GM12865 (cell line): Measurements from ENCODE around the gene ANO4.

ENCODE experiments used
- DNase-seq: peaks from one replicate; pipeline ENCODE4 v3.0.0; 2010; ENCODE audit warnings: low read depth
- H3K4me3 ChIP-seq: 2 replicates; pipeline ENCODE4 v1.5.1; 2011; ENCODE audit warnings: mild to moderate bottlenecking, low read depth, low read length, control low read depth
- TF ChIP-seq, protein P1 (sequence below): IDR thresholded peaks from 2 replicates; pipeline ENCODE4 v1.5.1; 2011; ENCODE audit warnings: low read length, control low read depth, low read depth, inconsistent platforms; ENCODE audit not compliant: insufficient read depth; ENCODE audit errors: missing control alignments

ANO4 gene

DNA sequence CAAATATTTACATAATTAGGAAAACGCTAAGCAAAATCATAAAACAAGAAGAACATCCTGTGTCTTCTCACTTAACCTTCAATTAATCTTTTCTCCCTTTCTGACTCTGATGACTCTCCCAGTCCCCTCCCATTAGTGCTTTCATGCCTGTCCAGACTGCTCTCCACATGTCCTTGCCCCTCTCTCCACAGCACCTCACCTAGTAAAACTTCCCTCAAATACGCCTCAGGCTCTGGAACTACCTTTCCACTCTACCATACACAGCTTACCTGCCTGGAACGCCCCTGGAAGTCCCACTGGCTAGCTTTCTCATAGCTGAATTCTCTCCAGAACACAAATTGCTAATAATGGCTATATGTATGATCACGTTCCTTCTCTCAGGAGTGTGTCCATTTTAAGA is 370.7 kb downstream of the ANO4 start:
- TF ChIP-seq, protein P1, sequence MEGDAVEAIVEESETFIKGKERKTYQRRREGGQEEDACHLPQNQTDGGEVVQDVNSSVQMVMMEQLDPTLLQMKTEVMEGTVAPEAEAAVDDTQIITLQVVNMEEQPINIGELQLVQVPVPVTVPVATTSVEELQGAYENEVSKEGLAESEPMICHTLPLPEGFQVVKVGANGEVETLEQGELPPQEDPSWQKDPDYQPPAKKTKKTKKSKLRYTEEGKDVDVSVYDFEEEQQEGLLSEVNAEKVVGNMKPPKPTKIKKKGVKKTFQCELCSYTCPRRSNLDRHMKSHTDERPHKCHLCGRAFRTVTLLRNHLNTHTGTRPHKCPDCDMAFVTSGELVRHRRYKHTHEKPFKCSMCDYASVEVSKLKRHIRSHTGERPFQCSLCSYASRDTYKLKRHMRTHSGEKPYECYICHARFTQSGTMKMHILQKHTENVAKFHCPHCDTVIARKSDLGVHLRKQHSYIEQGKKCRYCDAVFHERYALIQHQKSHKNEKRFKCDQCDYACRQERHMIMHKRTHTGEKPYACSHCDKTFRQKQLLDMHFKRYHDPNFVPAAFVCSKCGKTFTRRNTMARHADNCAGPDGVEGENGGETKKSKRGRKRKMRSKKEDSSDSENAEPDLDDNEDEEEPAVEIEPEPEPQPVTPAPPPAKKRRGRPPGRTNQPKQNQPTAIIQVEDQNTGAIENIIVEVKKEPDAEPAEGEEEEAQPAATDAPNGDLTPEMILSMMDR = no peak
- DNase-seq = no peak
- H3K4me3 ChIP-seq = no peak overlapping the region

DNA sequence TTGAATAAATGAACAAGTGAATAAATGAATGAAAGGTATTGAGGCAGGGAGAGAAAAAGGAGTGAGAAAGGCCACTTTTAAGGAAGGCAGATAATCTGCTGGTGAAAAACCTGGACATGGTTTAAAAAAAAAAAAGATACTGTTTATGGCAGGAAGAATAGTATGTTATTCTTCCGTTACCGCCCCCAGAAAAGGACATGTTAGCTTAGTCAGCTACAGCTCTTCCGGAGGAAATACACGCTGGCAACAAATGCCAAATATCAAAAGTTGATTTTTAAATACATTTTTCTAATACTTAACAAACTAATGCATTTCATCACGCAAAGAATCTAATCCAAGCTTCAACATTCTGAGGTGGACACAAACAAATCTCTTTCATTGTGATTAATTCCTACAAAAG is 372.3 kb downstream of the ANO4 start:
- no peak for DNase-seq
- no peak overlapping the region for H3K4me3 ChIP-seq
- TF ChIP-seq, protein P1 = no peak

DNA sequence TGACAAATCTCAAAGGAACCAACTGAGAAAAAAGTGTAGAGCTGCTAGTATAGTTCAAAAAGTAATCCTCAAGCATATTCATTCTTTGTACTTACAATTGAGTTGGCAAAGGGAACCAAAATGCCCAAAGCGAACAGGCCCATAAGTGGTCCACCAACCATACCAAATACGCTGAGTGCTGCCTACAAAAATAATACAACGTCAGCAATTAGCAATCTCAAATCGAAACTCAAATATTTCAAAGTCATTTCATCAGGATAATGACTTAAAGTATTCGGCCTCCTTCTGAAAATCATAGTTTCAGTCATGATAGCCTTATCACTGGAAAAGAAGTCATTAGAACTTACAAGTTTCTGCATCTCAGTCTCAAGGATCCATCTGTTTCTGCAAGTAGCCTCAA is 373.4 kb downstream of the ANO4 start:
- no peak overlapping the region for H3K4me3 ChIP-seq
- no peak for DNase-seq
- TF ChIP-seq, protein P1 = no peak

DNA sequence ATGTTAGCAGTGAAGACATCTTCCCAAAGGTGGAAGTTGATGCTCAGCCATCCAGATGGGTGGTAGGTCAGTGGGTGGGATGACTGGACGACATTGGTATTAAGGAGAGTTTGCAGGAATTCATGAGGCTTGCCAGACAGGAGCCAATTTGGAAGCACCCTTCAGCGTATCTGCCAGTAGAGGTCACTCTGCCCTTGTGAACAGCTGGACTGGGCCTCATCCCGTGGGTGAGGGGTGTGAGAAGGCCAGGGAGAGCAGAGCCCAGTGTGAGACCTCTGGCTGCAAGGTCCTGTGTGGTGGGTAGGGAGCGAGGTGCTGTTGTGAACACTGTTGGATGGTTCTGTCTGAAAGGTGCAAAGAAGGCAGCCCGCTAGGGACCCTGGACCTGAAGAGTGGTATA is 377.7 kb downstream of the ANO4 start:
- H3K4me3 ChIP-seq = no peak overlapping the region
- TF ChIP-seq, protein P1 = peak; percentile 8
- peak; percentile 7 for DNase-seq

DNA sequence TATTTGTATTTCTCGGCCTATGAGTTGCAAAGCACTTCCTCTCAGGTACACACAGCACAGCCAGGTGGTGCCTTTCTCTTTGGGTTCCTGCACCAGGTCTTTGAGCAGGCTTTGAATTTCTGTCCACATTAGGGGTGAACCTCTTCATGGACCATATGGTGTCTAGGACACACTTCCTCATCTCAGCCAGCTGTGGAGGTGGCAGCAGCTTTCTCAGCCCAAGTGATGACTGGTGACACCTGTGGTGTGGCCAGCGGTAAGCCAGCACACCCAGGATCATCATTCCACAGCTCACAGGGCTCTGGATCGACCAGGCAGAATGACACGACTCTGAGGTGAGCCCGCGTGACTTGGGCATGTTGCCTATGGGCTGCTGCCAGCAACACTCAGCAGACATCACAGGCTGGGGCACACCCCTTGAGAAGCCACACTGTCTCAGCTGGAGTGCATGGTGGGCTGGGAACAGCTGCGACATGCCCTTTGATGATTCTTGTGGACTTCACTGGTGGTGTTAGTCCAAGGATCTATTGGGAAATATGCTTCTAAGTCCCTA is 378.7 kb downstream of the ANO4 start:
- no peak for DNase-seq

DNA sequence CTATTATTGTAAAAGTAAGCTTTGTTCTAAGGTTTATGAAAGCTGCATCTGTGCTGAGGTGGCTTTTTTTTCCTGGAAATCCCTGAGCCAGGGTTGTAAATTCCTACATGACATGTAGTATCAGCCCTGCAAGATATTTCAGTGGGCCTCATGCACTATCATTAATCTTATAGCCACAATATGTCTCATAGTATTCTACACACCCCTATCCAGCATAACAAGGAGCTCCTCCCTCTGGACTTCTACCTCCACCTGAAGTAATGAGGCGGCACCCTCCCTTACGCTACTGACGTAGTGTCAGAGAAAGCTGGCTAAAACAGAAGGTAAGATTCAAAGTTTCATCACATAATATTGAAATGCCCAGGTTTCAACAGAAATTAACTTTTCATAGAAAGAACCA is 380.0 kb downstream of the ANO4 start:
- TF ChIP-seq, protein P1 = no peak
- H3K4me3 ChIP-seq = no peak overlapping the region
- DNase-seq = no peak

More for the DNA sequence above, 378.7 kb downstream of the ANO4 start:
- H3K4me3 ChIP-seq = no peak overlapping the region
- TF ChIP-seq, protein P1 = no peak
